ENCODE measurements around the gene HSPG2. TPM values are rescaled to one million over a fixed set of nuclear protein-coding genes. Genes with fewer than 3 reads are reported as not detected.

The HSPG2 gene
- total and polyA plus RNA-seq, 9 of the 15 experiments (the other 6 are each of a cell fraction or from before 2014, with no cell fraction given), result 0.14 to 160 (median 15.7) TPM

GRCh38 chr1:21936366-21937031, 611 bp downstream of the HSPG2 start (continued):
- peak; percentile 37; the same call in 1 of the 2 replicates for TF ChIP-seq ZNF395 (CRISPR knock-in tag; IDR thresholded peaks at IDR 0.05)
- TF ChIP-seq CSDE1 (IDR thresholded peaks at IDR 0.05), result no peak
- no peak for TF ChIP-seq LEF1 (IDR thresholded peaks at IDR 0.05)
- no peak for TF ChIP-seq ZNF436 (CRISPR knock-in tag; IDR thresholded peaks at IDR 0.05)
- no peak for TF ChIP-seq ERF (CRISPR knock-in tag; IDR thresholded peaks at IDR 0.05)
- TF ChIP-seq POLR2H (tag; IDR thresholded peaks at IDR 0.05; ENCODE audit: low read depth), result no peak
- TF ChIP-seq COPS2 (conservative IDR thresholded peaks at IDR 0.05), result no peak
- peak; percentile 92 for TF ChIP-seq BCOR (IDR thresholded peaks at IDR 0.05)
- no peak for TF ChIP-seq MYNN (IDR thresholded peaks at IDR 0.05)
- no peak for TF ChIP-seq MYNN (CRISPR knock-in tag; IDR thresholded peaks at IDR 0.05)
- no peak for TF ChIP-seq ZBTB5 (IDR thresholded peaks at IDR 0.05)
- TF ChIP-seq SAP30 (IDR thresholded peaks at IDR 0.05; ENCODE audit: borderline replicate concordance, insufficient read depth, low read depth, low read length, poor library complexity, severe bottlenecking), result peak; percentile 65
- no peak for TF ChIP-seq GTF2A2 (tag; IDR thresholded peaks at IDR 0.05)
- TF ChIP-seq ZBTB8A (IDR thresholded peaks at IDR 0.05; ENCODE audit: partially characterized antibody), result no peak
- no peak for TF ChIP-seq CHAMP1 (IDR thresholded peaks at IDR 0.05)
- peak; percentile 82; the same call in 1 of the 2 replicates for TF ChIP-seq SMARCA5 (IDR thresholded peaks at IDR 0.05)
- TF ChIP-seq ZNF224 (CRISPR knock-in tag; IDR thresholded peaks at IDR 0.05), result no peak
- TF ChIP-seq ARNT (IDR thresholded peaks at IDR 0.05), result no peak
- no peak for TF ChIP-seq ZNF124 (CRISPR knock-in tag; IDR thresholded peaks at IDR 0.05)
- 0 out of 4 replicates have a peak, but pooled peaks of 1 of the 2 experiments have one; percentile 33 for TF ChIP-seq NONO (IDR thresholded peaks at IDR 0.05; ENCODE audit: low read depth in 2 of 2, low read length in 1 of 2)
- TF ChIP-seq ZFP36 (IDR thresholded peaks at IDR 0.05; ENCODE audit: low read depth, low read length, partially characterized antibody), result peak; percentile 85
- no peak for TF ChIP-seq ZNF551 (CRISPR knock-in tag; IDR thresholded peaks at IDR 0.05)
- no peak for TF ChIP-seq ZFP1 (CRISPR knock-in tag; IDR thresholded peaks at IDR 0.05)
- no peak for TF ChIP-seq ZBTB2 (IDR thresholded peaks at IDR 0.05)
